HG03354 (cell line): ENCODE data around the gene MYH15.

Experiments used
- ATAC-seq: cut with Tn5 transposase; IDR thresholded peaks from one replicate; pipeline ENCODE4 v1.9.1; 2021; ENCODE audit warnings: mild to moderate bottlenecking; ENCODE audit not compliant: unreplicated experiment, poor library complexity, severe bottlenecking

MYH15 gene

GRCh38 chr3:108432431-108432830, 78.0 kb downstream of the MYH15 start:
- no peak for ATAC-seq

GRCh38 chr3:108430540-108430939, 79.9 kb downstream of the MYH15 start:
- no peak for ATAC-seq

- no peak for ATAC-seq
Measured at GRCh38 chr3:108428586-108428985, 81.8 kb downstream of the MYH15 start.

- ATAC-seq: no peak
Measured at GRCh38 chr3:108420926-108421325, 89.5 kb downstream of the MYH15 start.

GRCh38 chr3:108416111-108416869, 94.1 kb downstream of the MYH15 start:
- ATAC-seq: no peak

- no peak for ATAC-seq
Measured at GRCh38 chr3:108415661-108416060, 94.7 kb downstream of the MYH15 start.

- no peak for ATAC-seq
Measured at GRCh38 chr3:108414007-108414406, 96.4 kb downstream of the MYH15 start.

GRCh38 chr3:108412121-108412750, 98.2 kb downstream of the MYH15 start:
- ATAC-seq: no peak

- ATAC-seq: no peak
Measured at GRCh38 chr3:108410531-108410984, 99.8 kb downstream of the MYH15 start.

- no peak for ATAC-seq
Measured at GRCh38 chr3:108409800-108410178, 100.6 kb downstream of the MYH15 start.

- ATAC-seq: no peak
Measured at GRCh38 chr3:108408883-108409799, 101.3 kb downstream of the MYH15 start.

GRCh38 chr3:108407886-108408285, 102.5 kb downstream of the MYH15 start:
- ATAC-seq: no peak

- ATAC-seq: peak; percentile 100
Measured at GRCh38 chr3:108406661-108407206, 103.7 kb downstream of the MYH15 start.

GRCh38 chr3:108406063-108406660, 104.2 kb downstream of the MYH15 start:
- peak; percentile 30 for ATAC-seq

- no peak for ATAC-seq
Measured at GRCh38 chr3:108404368-108404767, 106.0 kb downstream of the MYH15 start.

GRCh38 chr3:108403686-108404345, 106.6 kb downstream of the MYH15 start:
- no peak for ATAC-seq

GRCh38 chr3:108403198-108403597, 107.2 kb downstream of the MYH15 start:
- no peak for ATAC-seq

GRCh38 chr3:108401836-108402235, 108.6 kb downstream of the MYH15 start:
- no peak for ATAC-seq

GRCh38 chr3:108398510-108398909, 111.9 kb downstream of the MYH15 start:
- no peak for ATAC-seq
